K562 (cell line): ENCODE measurements around the gene AKAIN1. TPM values are rescaled to one million over a fixed set of nuclear protein-coding genes. Genes with fewer than 3 reads are reported as not detected.

Source experiments
- ATAC-seq: fragments of 200-7000 bp; cut with Tn5 transposase; 3 replicates; pipeline ENCODE4 v1.9.1; 2020; ENCODE audit warnings: moderate library complexity
- BruUV-seq: library from RNA; stranded (reverse); fragments of 400-500 nt; replicated peaks from 2 replicates; lab custom pipeline; 2021; lab: Mats Ljungman, UMichigan
- CTCF ChIA-PET: fragments of 300-600 bp; formaldehyde crosslinking; extraction: SDS; loops from one replicate; lab custom pipeline; 2021; ENCODE audit warnings: low intra/inter-chr PET ratio; lab: Yijun Ruan, JAX
- POLR2A ChIA-PET: fragments of 300-600, 350-650 bp; sonication (Branson Sonifier 250); formaldehyde crosslinking; extraction: SDS; loops from one replicate; lab custom pipeline; 2021; ENCODE audit warnings: antibody characterized with exemption, inconsistent platforms; lab: Yijun Ruan, JAX
- DNase-seq, 4 experiments: peaks; one replicate each; pipeline versions ENCODE4 v3.0.0 to v3.0.0-alpha.2; 2011 to 2018; ENCODE audit warnings: low spot score in 3 of 4, mixed read lengths in 3 of 4; ENCODE audit errors: extremely low read depth in 1 of 4
- FAIRE-seq: peaks from 2 replicates; lab custom pipeline; 2011; peaks lifted over from hg19 to GRCh38; lab: Jason Lieb, UNC
- H2AFZ ChIP-seq: 2 replicates; pipeline ENCODE4 v1.6.0; 2011; ENCODE audit warnings: low read depth, low read length, control low read depth, inconsistent platforms
- H3K27ac ChIP-seq: fragments of 200-600 bp; 3 replicates; pipeline ENCODE4 v1.8.0; 2011; ENCODE audit warnings: low read depth, mild to moderate bottlenecking, control low read depth, inconsistent platforms, low read length, moderate library complexity, mixed read lengths; ENCODE audit errors: extremely low read depth
- H3K27me3 ChIP-seq, 2 experiments: fragments of 300-600 bp in 1 of 2; 2 replicates in 1 of 2; 3 replicates in 1 of 2; pipeline versions ENCODE4 v1.6.0 to v1.8.0; 2011; ENCODE audit warnings: inconsistent platforms in 2 of 2, low read length in 2 of 2, mild to moderate bottlenecking in 1 of 2, mixed read lengths in 1 of 2, moderate library complexity in 1 of 2; ENCODE audit not compliant: control insufficient read depth in 2 of 2, insufficient read depth in 2 of 2
- H3K36me3 ChIP-seq: fragments of 300-600 bp; 3 replicates; pipeline ENCODE4 v1.8.0; 2011; ENCODE audit warnings: mild to moderate bottlenecking, low read length, inconsistent platforms; ENCODE audit not compliant: control insufficient read depth, insufficient read depth
- H3K4me1 ChIP-seq, 2 experiments: fragments of 200-600 bp in 1 of 2; replicated peaks in 1 of 2; 2 replicates in 1 of 2; 3 replicates in 1 of 2; pipeline versions ENCODE4 v1.5.1 to v1.8.0; 2011; ENCODE audit warnings: inconsistent platforms in 2 of 2, low read length in 2 of 2, mild to moderate bottlenecking in 1 of 2, mixed read lengths in 1 of 2, moderate library complexity in 1 of 2; ENCODE audit not compliant: control insufficient read depth in 2 of 2, insufficient read depth in 2 of 2
- H3K4me2 ChIP-seq: 2 replicates; pipeline ENCODE4 v1.6.1; 2011; ENCODE audit warnings: low read length, control low read depth, inconsistent platforms, mixed read lengths; ENCODE audit not compliant: insufficient read depth
- H3K4me3 ChIP-seq: fragments of 200-600 bp; sonication (generic), shearing (Covaris generic); 2 replicates; pipeline ENCODE4 v1.5.1; 2016; ENCODE audit warnings: control low read depth, inconsistent platforms
- H3K79me2 ChIP-seq: fragments of 200-600 bp; 3 replicates; pipeline ENCODE4 v1.8.0; 2011; ENCODE audit warnings: low read length, inconsistent platforms; ENCODE audit not compliant: control insufficient read depth, insufficient read depth
- H3K9ac ChIP-seq, 2 experiments: 2 replicates each; pipeline versions ENCODE4 v1.6.0 to v1.6.1; 2011; ENCODE audit warnings: low read depth in 2 of 2, low read length in 2 of 2, control low read depth in 1 of 2, inconsistent platforms in 1 of 2, mild to moderate bottlenecking in 1 of 2, mixed read lengths in 1 of 2; ENCODE audit not compliant: insufficient read depth in 1 of 2
- H3K9me1 ChIP-seq: one replicate; pipeline ENCODE4 v1.6.0; 2011; ENCODE audit warnings: inconsistent platforms, mild to moderate bottlenecking, low read length, moderate library complexity; ENCODE audit not compliant: control insufficient read depth, insufficient read depth
- H3K9me3 ChIP-seq: replicated peaks from 2 replicates; pipeline ENCODE4 v1.5.1; 2011; ENCODE audit warnings: low read depth, low read length, inconsistent platforms; ENCODE audit not compliant: control insufficient read depth, insufficient read depth
- H4K20me1 ChIP-seq: replicated peaks from 2 replicates; pipeline ENCODE4 v1.6.1; 2011; ENCODE audit warnings: low read length, inconsistent platforms, mixed read lengths; ENCODE audit not compliant: control insufficient read depth, insufficient read depth
- ELF1 ChIP-seq: fragments of 200-800 bp; sonication (Bioruptor generic); IDR thresholded peaks from 2 replicates; pipeline ENCODE4 v1.6.1; 2016; ENCODE audit warnings: missing genetic modification characterization, missing compliant biosample characterization
- GATAD2A ChIP-seq: fragments of 450-650 bp; IDR thresholded peaks from 2 replicates; pipeline ENCODE4 v1.6.1; 2017
- ID3 ChIP-seq, 2 experiments: fragments of 250-450 bp in 1 of 2; fragments of 450-650 bp in 1 of 2; sonication (Bioruptor Pico) in 1 of 2; IDR thresholded peaks; 2 replicates each; pipeline versions ENCODE4 v1.6.1 to v1.8.0; 2016 to 2021; ENCODE audit warnings: mild to moderate bottlenecking in 2 of 2, moderate library complexity in 2 of 2, missing compliant biosample characterization in 1 of 2, missing genetic modification characterization in 1 of 2
- MCM2 ChIP-seq: fragments of 450-650 bp; IDR thresholded peaks from 2 replicates; pipeline ENCODE4 v1.6.1; 2017; ENCODE audit warnings: low read depth, mild to moderate bottlenecking
- MCM3 ChIP-seq: fragments of 450-650 bp; IDR thresholded peaks from 2 replicates; pipeline ENCODE4 v1.6.1; 2016
- MCM5 ChIP-seq: fragments of 450-650 bp; IDR thresholded peaks from 2 replicates; pipeline ENCODE4 v1.6.1; 2016; ENCODE audit warnings: low read depth
- MEIS2 ChIP-seq: fragments of 450-650 bp; IDR thresholded peaks from 2 replicates; pipeline ENCODE4 v1.6.1; 2014; ENCODE audit warnings: mild to moderate bottlenecking; ENCODE audit not compliant: partially characterized antibody
- NFIX ChIP-seq: fragments of 250-450 bp; sonication (Bioruptor Pico); IDR thresholded peaks from 2 replicates; pipeline ENCODE4 v1.4.0; 2020; ENCODE audit warnings: low read depth, mild to moderate bottlenecking, moderate library complexity
- PTRF ChIP-seq: fragments of 450-650 bp; IDR thresholded peaks from 2 replicates; pipeline ENCODE4 v1.6.1; 2016; ENCODE audit warnings: mild to moderate bottlenecking, missing genetic modification characterization, missing compliant biosample characterization
- RBM34 ChIP-seq: fragments of 200-400 bp; formaldehyde crosslinking; IDR thresholded peaks from 2 replicates; pipeline ENCODE4 v1.6.1; 2018; ENCODE audit warnings: low read length, borderline replicate concordance; ENCODE audit not compliant: insufficient read depth
- SIN3A ChIP-seq, 2 experiments: fragments of 150-350 bp in 1 of 2; IDR thresholded peaks; 2 replicates each; pipeline ENCODE4 v1.6.1; 2011 to 2016; ENCODE audit warnings: borderline replicate concordance in 2 of 2, low read depth in 2 of 2, low read length in 2 of 2, mild to moderate bottlenecking in 2 of 2, moderate library complexity in 2 of 2; ENCODE audit not compliant: control insufficient read depth in 1 of 2
- TCF15 ChIP-seq: fragments of 250-450 bp; sonication (Bioruptor Pico); IDR thresholded peaks from 2 replicates; pipeline ENCODE4 v1.8.0; 2022; ENCODE audit warnings: moderate library complexity, mild to moderate bottlenecking, inconsistent platforms
- ZC3H4 ChIP-seq: sonication (generic); formaldehyde crosslinking; IDR thresholded peaks from 2 replicates; pipeline ENCODE4 v1.9.0; 2021; ENCODE audit warnings: missing genetic modification reagents, borderline replicate concordance
- ZNF444 ChIP-seq: fragments of 250-450 bp; sonication (Bioruptor Pico); IDR thresholded peaks from 2 replicates; pipeline ENCODE4 v1.4.0; 2020; ENCODE audit warnings: mild to moderate bottlenecking, moderate library complexity
- ZNF699 ChIP-seq: fragments of 250-450 bp; sonication (Bioruptor Pico); IDR thresholded peaks from 2 replicates; pipeline ENCODE4 v1.8.0; 2021; ENCODE audit warnings: mild to moderate bottlenecking, moderate library complexity; ENCODE audit not compliant: insufficient replicate concordance
- WGBS: fragments of 100-300 bp; shearing (Covaris generic); methylation state at CpG from one replicate; pipeline ENCODE4 v1.1.6; 2016; ENCODE audit warnings: low coverage, mixed read lengths; ENCODE audit not compliant: insufficient coverage; ENCODE audit errors: missing lambda C conversion rate; 5-methylcytosine and 5-hydroxymethylcytosine counted together
- in situ Hi-C: fragments of 300-500 bp; cut with MboI; formaldehyde crosslinking; loops from 4 replicates; pipeline ENCODE4 v1.15.0; 2018; ENCODE audit warnings: inconsistent platforms, mixed read lengths
- intact Hi-C: fragments of 100-400 bp; cut with micrococcal nuclease; formaldehyde crosslinking; loops from 2 replicates; pipeline ENCODE4 v1.14.2; 2022
- polyA plus RNA-seq, 8 experiments: library from polyadenylated mRNA; depleted of rRNA in 4 of 8; stranded (reverse) in 5 of 8; unstranded in 3 of 8; fragments of >200 nt; fragmentation: Nextera tagmentation in 2 of 8; fragmentation: Illumina TruSeq in 1 of 8; extraction: Ambion mirVana in 2 of 8; extraction: Trizol in 1 of 8; gene quantifications; 2 replicates each; pipeline versions ENCODE4 v1.2.1 to v1.2.3, GENCODE V29; 2011 to 2014; ENCODE audit warnings: inconsistent platforms in 1 of 8, missing spikeins in 1 of 8
- total RNA-seq, 7 experiments: library from RNA; depleted of rRNA in 6 of 7; stranded (reverse); fragments of >200 nt in 6 of 7; fragmentation: Illumina TruSeq in 2 of 7; extraction: Trizol in 2 of 7; gene quantifications; 2 replicates each; pipeline versions ENCODE4 v1.2.1 to v1.2.3, GENCODE V29; 2011 to 2021; ENCODE audit warnings: low replicate concordance in 1 of 7
- TF ChIP-seq, protein P1 (sequence below): sonication (generic); formaldehyde crosslinking; IDR thresholded peaks from 2 replicates; pipeline ENCODE4 v1.8.1; 2023; ENCODE audit warnings: mild to moderate bottlenecking, missing genetic modification reagents

Gene AKAIN1
- total and polyA plus RNA-seq, 9 of the 15 experiments (the other 6 are each of a cell fraction or from before 2014, with no cell fraction given): not detected

- in situ Hi-C loops: no loop called here
- whole genome bisulfite sequencing: 0% methylated on average over 2 of the region's 2 CpGs
- Histone ChIP-seq H3K4me2 (no peak overlapping the region), H2AFZ (no peak overlapping the region), H3K9me3 (0 out of 2 replicates have a peak, but pooled peaks cover 4% of the 10 kb centered on the region), H4K20me1 (no peaks in the 10 kb centered on the region), H3K79me2 (no peaks in the 10 kb centered on the region), H3K27ac (no peak overlapping the region), H3K9me1 (no peaks in the 10 kb centered on the region), H3K4me1 (no peaks in the 10 kb centered on the region), H3K27me3 (no peaks in the 10 kb centered on the region), H3K9ac (no peak overlapping the region), H3K4me3 (no peak overlapping the region), H3K36me3 (no peaks in the 10 kb centered on the region)
- CTCF ChIA-PET: no interaction called here
- TF ChIP-seq MCM2 (no peak), NFIX (CRISPR knock-in tag) (no peak), ZNF699 (CRISPR knock-in tag) (no peak)
- POLR2A ChIA-PET: no interaction called here
- no peak for FAIRE-seq
- no TSS peak for BruUV-seq
- DNase-seq: no peak
- ATAC-seq: no peak
- intact Hi-C loops: no loop called here
These were observed 74.8 kb downstream of the AKAIN1 start for GRCh38 chr18:5122272-5122671.

DNA sequence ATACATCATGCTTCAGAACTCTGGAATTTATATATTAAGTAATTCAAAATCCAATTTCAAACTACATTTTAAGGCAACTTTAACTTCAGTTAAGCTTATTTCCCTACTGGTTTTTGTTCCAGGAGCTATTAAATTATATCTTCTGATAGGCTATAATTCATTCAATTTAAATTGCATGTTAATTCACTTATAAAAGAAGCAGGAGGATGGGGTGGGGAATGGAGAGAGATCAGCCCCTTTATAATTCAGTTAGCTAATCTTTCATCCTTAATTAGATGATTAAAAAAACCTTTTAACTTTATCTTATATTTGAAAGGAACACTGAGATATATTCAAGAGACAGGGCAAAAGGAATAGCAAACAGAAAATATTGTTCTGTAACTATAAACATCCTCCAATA is 86.8 kb downstream of the AKAIN1 start:
- no peaks in the 10 kb centered on the region for H3K4me1 ChIP-seq
- POLR2A ChIA-PET: interaction anchor here (0.6 to 0.7 kb wide), 2 partner anchors 45 to 65 kb away, joined by 3 read pairs; no protein-coding TSS in a partner anchor
- H2AFZ ChIP-seq: no peak overlapping the region
- CTCF ChIA-PET: no interaction called here
- H3K9me3 ChIP-seq: no peaks in the 10 kb centered on the region
- intact Hi-C loops: no loop called here
- H3K4me3 ChIP-seq: no peak overlapping the region
- no TSS peak for BruUV-seq
- H3K27me3 ChIP-seq: no peaks in the 10 kb centered on the region
- no peaks in the 10 kb centered on the region for H3K36me3 ChIP-seq
- ATAC-seq (no peak), DNase-seq (no peak), FAIRE-seq (no peak)
- no peaks in the 10 kb centered on the region for H4K20me1 ChIP-seq
- H3K9ac ChIP-seq: no peak overlapping the region
- H3K27ac ChIP-seq: no peak overlapping the region
- in situ Hi-C loops: no loop called here
- no peaks in the 10 kb centered on the region for H3K79me2 ChIP-seq
- H3K9me1 ChIP-seq: no peaks in the 10 kb centered on the region
- no peak overlapping the region for H3K4me2 ChIP-seq
- TF ChIP-seq ID3 (CRISPR knock-in tag; IDR thresholded peaks at IDR 0.05): no peak
- no peak for TF ChIP-seq ID3 (tag; IDR thresholded peaks at IDR 0.05)
- no peak for TF ChIP-seq MCM3
- TF ChIP-seq SIN3A (IDR thresholded peaks at IDR 0.05; ENCODE audit: borderline replicate concordance in 2 of 2, control insufficient read depth in 1 of 2, low read depth in 2 of 2, low read length in 2 of 2): no peak
- TF ChIP-seq ZNF444 (CRISPR knock-in tag): no peak
- TF ChIP-seq RBM34: no peak
- no peak for TF ChIP-seq ELF1 (tag)
- TF ChIP-seq MEIS2: no peak
- TF ChIP-seq ZC3H4: no peak
- TF ChIP-seq TCF15 (CRISPR knock-in tag): no peak
- TF ChIP-seq, protein P1, sequence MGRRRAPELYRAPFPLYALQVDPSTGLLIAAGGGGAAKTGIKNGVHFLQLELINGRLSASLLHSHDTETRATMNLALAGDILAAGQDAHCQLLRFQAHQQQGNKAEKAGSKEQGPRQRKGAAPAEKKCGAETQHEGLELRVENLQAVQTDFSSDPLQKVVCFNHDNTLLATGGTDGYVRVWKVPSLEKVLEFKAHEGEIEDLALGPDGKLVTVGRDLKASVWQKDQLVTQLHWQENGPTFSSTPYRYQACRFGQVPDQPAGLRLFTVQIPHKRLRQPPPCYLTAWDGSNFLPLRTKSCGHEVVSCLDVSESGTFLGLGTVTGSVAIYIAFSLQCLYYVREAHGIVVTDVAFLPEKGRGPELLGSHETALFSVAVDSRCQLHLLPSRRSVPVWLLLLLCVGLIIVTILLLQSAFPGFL: no peak
- TF ChIP-seq GATAD2A: no peak
- TF ChIP-seq PTRF (tag): no peak
- no peak for TF ChIP-seq MCM5
